Muscle of leg (tissue), 11 donors: Measurements from ENCODE around the gene SDK1. TPM values are rescaled to one million over a fixed set of nuclear protein-coding genes. Genes with fewer than 3 reads are reported as not detected.
"Not testable (repeated sequence)": the region's sequence is repeated elsewhere in the genome, so short reads cannot be mapped to it uniquely, and the experiment has no call there.

ENCODE experiments used
- DNase-seq: peaks from one replicate; pipeline ENCODE4 v3.0.0; 2013
- H3K27ac ChIP-seq: one replicate; pipeline ENCODE4 v1.5.1; 2013; ENCODE audit warnings: mild to moderate bottlenecking, low read length, control low read depth
- H3K27me3 ChIP-seq: one replicate; pipeline ENCODE4 v1.6.1; 2013; ENCODE audit warnings: low read length; ENCODE audit not compliant: control insufficient read depth, insufficient read depth
- H3K36me3 ChIP-seq: one replicate; pipeline ENCODE4 v1.6.1; 2013; ENCODE audit warnings: low read length; ENCODE audit not compliant: control insufficient read depth, insufficient read depth
- H3K4me1 ChIP-seq: one replicate; pipeline ENCODE4 v1.6.1; 2013; ENCODE audit warnings: low read length; ENCODE audit not compliant: control insufficient read depth, insufficient read depth
- H3K4me3 ChIP-seq: one replicate; pipeline ENCODE4 v1.5.1; 2013; ENCODE audit warnings: low read length, control low read depth
- H3K9me3 ChIP-seq: replicated peaks from 2 replicates; pipeline ENCODE4 v1.6.1; 2013; ENCODE audit warnings: low read depth, low read length; ENCODE audit not compliant: control insufficient read depth
- WGBS: methylation state at CpG from one replicate; pipeline ENCODE4 v1.1.5; 2013; ENCODE audit warnings: missing lambda C conversion rate; ENCODE audit not compliant: insufficient coverage; 5-methylcytosine and 5-hydroxymethylcytosine counted together
- polyA plus RNA-seq, 8 donors: library from polyadenylated mRNA; unstranded; fragments of 120-200 nt; gene quantifications; one replicate each; pipeline versions ENCODE4 v1.2.1 to v1.2.3, GENCODE V29; 2013; ENCODE audit warnings: inconsistent platforms in 1 of 8, low replicate concordance in 1 of 8; ENCODE audit not compliant: insufficient read length in 8 of 8, insufficient read depth in 1 of 8
- total RNA-seq: library from RNA; stranded (reverse); fragments of 120-200 nt; gene quantifications from one replicate; pipeline ENCODE4 v1.2.4, GENCODE V29; 2013

Gene SDK1
- total and polyA plus RNA-seq, 9 donors: 2.3 to 6.4 (median 3.6) TPM

GRCh38 chr7:4212376-4212775, 911.3 kb downstream of the SDK1 start:
- H3K4me3 ChIP-seq: no peak overlapping the region
- no peaks in the 10 kb centered on the region for H3K36me3 ChIP-seq
- H3K4me1 ChIP-seq: peaks cover 12% of the 10 kb centered on the region
- no peak for DNase-seq
- no peaks in the 10 kb centered on the region for H3K27me3 ChIP-seq
- no peak overlapping the region for H3K27ac ChIP-seq
- no peaks in the 10 kb centered on the region for H3K9me3 ChIP-seq
- 85% methylated on average over 12 of the region's 12 CpGs for WGBS

GRCh38 chr7:4214291-4215155, 913.5 kb downstream of the SDK1 start:
- 70% methylated on average over 28 of the region's 32 CpGs for WGBS
- no peak for DNase-seq
- Histone ChIP-seq H3K4me3 (no peak overlapping the region), H3K36me3 (no peaks in the 10 kb centered on the region), H3K27me3 (no peaks in the 10 kb centered on the region), H3K9me3 (no peaks in the 10 kb centered on the region), H3K27ac (no peak overlapping the region), H3K4me1 (peaks cover 12% of the 10 kb centered on the region)

GRCh38 chr7:4215176-4215720, 914.2 kb downstream of the SDK1 start:
- Histone ChIP-seq H3K27ac (no peak overlapping the region), H3K36me3 (no peaks in the 10 kb centered on the region), H3K4me3 (no peak overlapping the region), H3K4me1 (peaks cover 12% of the 10 kb centered on the region), H3K9me3 (no peaks in the 10 kb centered on the region), H3K27me3 (no peaks in the 10 kb centered on the region)
- WGBS: 89% methylated on average over 14 of the region's 19 CpGs
- no peak for DNase-seq

- no peaks in the 10 kb centered on the region for H3K9me3 ChIP-seq
- DNase-seq: peak; percentile 44
- 47% methylated on average over 11 of the region's 16 CpGs for WGBS
These were observed 915.0 kb downstream of the SDK1 start for GRCh38 chr7:4216016-4216415.

GRCh38 chr7:4217126-4217660, 916.1 kb downstream of the SDK1 start:
- DNase-seq, H3K9me3 ChIP-seq, H3K27ac ChIP-seq, H3K27me3 ChIP-seq, H3K36me3 ChIP-seq, H3K4me3 ChIP-seq: not testable (repeated sequence)
- WGBS: 85% methylated on average over 17 of the region's 29 CpGs
- peaks cover 12% of the 10 kb centered on the region for H3K4me1 ChIP-seq

More at GRCh38 chr7:4216016-4216415, 915.0 kb downstream of the SDK1 start:
- peaks cover 12% of the 10 kb centered on the region for H3K4me1 ChIP-seq
- H3K27me3 ChIP-seq: no peaks in the 10 kb centered on the region
- no peak overlapping the region for H3K4me3 ChIP-seq
- H3K27ac ChIP-seq: no peak overlapping the region
- H3K36me3 ChIP-seq: no peaks in the 10 kb centered on the region

- DNase-seq: no peak
- Histone ChIP-seq H3K27me3 (no peaks in the 10 kb centered on the region), H3K27ac (no peak overlapping the region), H3K36me3 (no peaks in the 10 kb centered on the region), H3K9me3 (no peaks in the 10 kb centered on the region), H3K4me3 (no peak overlapping the region), H3K4me1 (peaks cover 12% of the 10 kb centered on the region)
- WGBS: 98% methylated on average over 4 of the region's 7 CpGs
These were observed 917.4 kb downstream of the SDK1 start for GRCh38 chr7:4218481-4218880.

- Histone ChIP-seq H3K4me1 (peaks cover 13% of the 10 kb centered on the region), H3K4me3 (no peak overlapping the region), H3K27me3 (no peaks in the 10 kb centered on the region), H3K27ac (no peak overlapping the region), H3K9me3 (no peaks in the 10 kb centered on the region), H3K36me3 (no peaks in the 10 kb centered on the region)
- 97% methylated on average over 13 of the region's 15 CpGs for WGBS
- DNase-seq: no peak
These were observed 919.0 kb downstream of the SDK1 start for GRCh38 chr7:4220011-4220410.

GRCh38 chr7:4221043-4221442, 920.0 kb downstream of the SDK1 start:
- H3K4me1 ChIP-seq: peaks cover 14% of the 10 kb centered on the region
- no peaks in the 10 kb centered on the region for H3K27me3 ChIP-seq
- H3K36me3 ChIP-seq: no peaks in the 10 kb centered on the region
- H3K4me3 ChIP-seq: no peak overlapping the region
- WGBS: 88% methylated on average over 18 of the region's 21 CpGs
- no peak for DNase-seq
- H3K27ac ChIP-seq: no peak overlapping the region
- H3K9me3 ChIP-seq: no peaks in the 10 kb centered on the region

GRCh38 chr7:4222676-4223075, 921.6 kb downstream of the SDK1 start:
- no peak overlapping the region for H3K4me3 ChIP-seq
- no peak overlapping the region for H3K27ac ChIP-seq
- no peak for DNase-seq
- no peaks in the 10 kb centered on the region for H3K9me3 ChIP-seq
- WGBS: 74% methylated on average over 3 of the region's 5 CpGs
- peaks cover 21% of the 10 kb centered on the region for H3K4me1 ChIP-seq
- H3K36me3 ChIP-seq: no peaks in the 10 kb centered on the region
- no peaks in the 10 kb centered on the region for H3K27me3 ChIP-seq

GRCh38 chr7:4225361-4225771, 924.3 kb downstream of the SDK1 start:
- Histone ChIP-seq H3K27me3 (no peaks in the 10 kb centered on the region), H3K4me1 (peaks cover 28% of the 10 kb centered on the region), H3K36me3 (no peaks in the 10 kb centered on the region), H3K27ac (no peak overlapping the region), H3K4me3 (no peak overlapping the region), H3K9me3 (no peaks in the 10 kb centered on the region)
- WGBS: 93% methylated on average over 18 of the region's 18 CpGs
- peak; percentile 33 for DNase-seq
